ENCODE results near the gene KLF13.
A peak's percentile ranks its signal among the peaks of the same experiment; 100 is the strongest.

KLF13 gene

DNA sequence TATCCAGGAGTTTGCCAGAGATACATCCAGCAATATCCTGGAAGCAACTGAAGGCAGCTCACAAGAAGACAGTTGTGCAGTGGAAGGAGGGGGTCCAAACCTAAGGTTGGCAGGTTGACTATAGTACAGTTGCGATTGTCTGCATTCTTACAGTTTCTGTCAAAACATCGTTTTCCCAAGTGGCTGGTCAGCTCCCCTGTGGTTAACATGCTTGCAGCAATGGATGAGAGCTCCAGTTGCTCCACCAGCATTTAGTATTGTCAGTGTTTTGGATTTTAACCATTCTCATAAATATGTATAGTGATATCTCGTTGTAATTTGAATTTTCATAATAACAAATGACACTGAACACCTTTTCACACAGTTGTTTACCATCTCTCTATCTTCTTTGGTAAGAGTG is 31.5 kb downstream of the KLF13 start:
- ChIA-PET CTCF (interaction anchor here (0.9 to 4.1 kb wide), 6 partner anchors 8 to 77 kb away, joined by 3 to 27 read pairs (median 4); partner anchors contain the start of gene KLF13), POLR2A (interaction anchor here (2.2 kb wide), 1 partner anchor 32 kb away, joined by 10 read pairs; the partner anchor contains the start of gene KLF13)
- no peak overlapping the region for H3K4me3 ChIP-seq (ENCODE audit: control insufficient read depth in 1 of 7, extremely low read depth in 1 of 7, insufficient read depth in 4 of 7, low read depth in 2 of 7, low read length in 6 of 7)
- H3K27me3 ChIP-seq (replicated peaks in 2 of 5; ENCODE audit: control insufficient read depth in 4 of 5, insufficient read depth in 5 of 5, low read length in 4 of 5) = no peaks in the 10 kb centered on the region
- no peaks in the 10 kb centered on the region for H3K9me3 ChIP-seq (ENCODE audit: control extremely low read depth in 1 of 5, control insufficient read depth in 4 of 5, insufficient read depth in 2 of 5, low read depth in 1 of 5, low read length in 4 of 5)
- no peak for DNase-seq
- peaks cover 42 to 96% (median 83%) of the 10 kb centered on the region in 4 experiments for H3K4me1 ChIP-seq (ENCODE audit: control extremely low read depth in 1 of 4, control insufficient read depth in 4 of 4, insufficient read depth in 4 of 4, low read length in 3 of 4)
- H3K27ac ChIP-seq (ENCODE audit: insufficient read depth in 1 of 2, low read depth in 1 of 2, low read length in 2 of 2, poor library complexity in 1 of 2, severe bottlenecking in 2 of 2) = no peak overlapping the region
- peaks cover 0 to 21% (median 1%) of the 10 kb centered on the region in 4 experiments for H3K36me3 ChIP-seq (ENCODE audit: control insufficient read depth in 4 of 4, insufficient read depth in 4 of 4, low read length in 3 of 4)
- 71% methylated on average over 1 of the region's 3 CpGs for WGBS (ENCODE audit: insufficient coverage)

DNA sequence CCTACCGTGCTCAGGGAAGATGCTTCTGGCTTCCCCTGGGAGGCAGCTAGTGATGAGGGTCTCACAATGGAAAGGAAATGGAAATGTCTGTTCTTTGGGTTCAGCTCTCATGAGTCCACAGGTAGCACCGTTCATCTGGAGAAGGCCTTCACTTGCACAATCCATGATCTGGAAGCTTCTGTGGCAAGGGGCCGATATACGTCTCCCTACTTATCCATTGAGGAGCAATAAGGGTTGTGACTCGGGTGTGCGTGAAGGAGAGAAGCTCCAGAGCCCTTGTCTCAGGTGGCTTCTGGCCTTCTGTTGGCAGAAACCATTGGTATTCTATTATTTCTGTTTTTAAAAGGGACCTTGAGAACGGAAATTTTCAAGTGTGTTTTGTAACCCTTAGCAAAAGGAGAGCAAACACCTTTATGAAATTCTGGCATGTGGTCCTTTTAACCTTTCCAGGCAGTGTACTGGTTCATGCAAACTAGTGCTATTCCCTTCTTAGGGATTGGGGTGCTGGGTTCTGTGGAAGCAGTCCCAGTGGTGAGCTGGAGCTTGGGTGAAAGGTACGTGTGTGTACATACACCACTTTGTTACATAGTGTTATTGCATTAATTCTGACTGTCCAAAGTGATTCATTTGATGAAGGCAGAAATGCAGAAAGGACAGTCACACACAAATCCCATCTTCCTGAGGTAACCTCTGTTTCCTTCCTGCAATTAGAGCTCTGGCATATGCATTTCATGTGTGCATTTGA is 32.5 kb downstream of the KLF13 start:
- H3K27me3 ChIP-seq (replicated peaks in 2 of 5; ENCODE audit: control insufficient read depth in 4 of 5, insufficient read depth in 5 of 5, low read length in 4 of 5) = no peaks in the 10 kb centered on the region
- H3K4me1 ChIP-seq (ENCODE audit: control extremely low read depth in 1 of 4, control insufficient read depth in 4 of 4, insufficient read depth in 4 of 4, low read length in 3 of 4) = peaks cover 48 to 92% (median 78%) of the 10 kb centered on the region in 4 experiments
- DNase-seq = no peak
- CTCF ChIA-PET = interaction anchor here (0.6 to 1.7 kb wide), 6 partner anchors 10 to 144 kb away, joined by 3 to 4 read pairs (median 3); no protein-coding TSS in a partner anchor
- peaks cover 0 to 21% (median 1%) of the 10 kb centered on the region in 4 experiments for H3K36me3 ChIP-seq (ENCODE audit: control insufficient read depth in 4 of 4, insufficient read depth in 4 of 4, low read length in 3 of 4)
- POLR2A ChIA-PET = interaction anchor here (0.7 to 1.3 kb wide), 3 partner anchors 14 to 85 kb away, joined by 3 to 5 read pairs (median 3); no protein-coding TSS in a partner anchor
- no peaks in the 10 kb centered on the region for H3K9me3 ChIP-seq (ENCODE audit: control extremely low read depth in 1 of 5, control insufficient read depth in 4 of 5, insufficient read depth in 2 of 5, low read depth in 1 of 5, low read length in 4 of 5)
- H3K27ac ChIP-seq (ENCODE audit: insufficient read depth in 1 of 2, low read depth in 1 of 2, low read length in 2 of 2, poor library complexity in 1 of 2, severe bottlenecking in 2 of 2) = no peak overlapping the region
- no peak overlapping the region for H3K4me3 ChIP-seq (ENCODE audit: control insufficient read depth in 1 of 7, extremely low read depth in 1 of 7, insufficient read depth in 4 of 7, low read depth in 2 of 7, low read length in 6 of 7)
- 98% methylated on average over 6 of the region's 8 CpGs for WGBS (ENCODE audit: insufficient coverage)

DNA sequence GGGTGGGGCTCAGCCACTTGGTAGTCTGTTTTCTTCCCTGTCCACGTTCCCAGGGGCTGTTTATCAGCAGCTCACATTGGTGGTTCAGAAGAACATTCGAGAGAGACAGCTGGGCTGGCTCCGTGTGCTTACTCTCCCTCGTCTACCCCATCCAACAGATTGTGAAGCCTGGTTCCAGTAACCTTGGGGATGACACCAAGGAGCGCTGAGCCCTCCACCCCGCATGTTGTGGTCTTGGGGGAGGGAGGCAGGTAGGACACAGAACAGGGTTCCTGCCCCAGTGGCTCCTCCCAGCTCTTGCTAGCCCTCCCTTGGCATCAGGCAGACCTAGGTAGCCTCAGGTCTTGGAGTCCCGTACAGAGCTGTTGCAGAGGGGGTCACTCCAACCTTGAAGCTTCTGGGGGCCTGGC is 33.1 kb downstream of the KLF13 start:
- Histone ChIP-seq H3K9me3 (ENCODE audit: control extremely low read depth in 1 of 5, control insufficient read depth in 4 of 5, insufficient read depth in 2 of 5, low read depth in 1 of 5, low read length in 4 of 5) (no peaks in the 10 kb centered on the region), H3K4me3 (ENCODE audit: control insufficient read depth in 1 of 7, extremely low read depth in 1 of 7, insufficient read depth in 4 of 7, low read depth in 2 of 7, low read length in 6 of 7) (no peak overlapping the region), H3K27me3 (replicated peaks in 2 of 5; ENCODE audit: control insufficient read depth in 4 of 5, insufficient read depth in 5 of 5, low read length in 4 of 5) (no peaks in the 10 kb centered on the region), H3K4me1 (ENCODE audit: control extremely low read depth in 1 of 4, control insufficient read depth in 4 of 4, insufficient read depth in 4 of 4, low read length in 3 of 4) (peaks cover 51 to 94% (median 81%) of the 10 kb centered on the region in 4 experiments), H3K27ac (ENCODE audit: insufficient read depth in 1 of 2, low read depth in 1 of 2, low read length in 2 of 2, poor library complexity in 1 of 2, severe bottlenecking in 2 of 2) (no peak overlapping the region), H3K36me3 (ENCODE audit: control insufficient read depth in 4 of 4, insufficient read depth in 4 of 4, low read length in 3 of 4) (peaks cover 0 to 18% (median 1%) of the 10 kb centered on the region in 4 experiments)
- DNase-seq = no peak
- ChIA-PET CTCF (interaction anchor here (0.6 to 1.7 kb wide), 5 partner anchors 17 to 145 kb away, joined by 3 to 4 read pairs (median 3); no protein-coding TSS in a partner anchor), POLR2A (interaction anchor here (0.7 to 1.3 kb wide), 4 partner anchors 13 to 84 kb away, joined by 3 to 5 read pairs (median 4); partner anchors contain the start of gene KLF13)
- 66% methylated on average over 6 of the region's 7 CpGs for WGBS (ENCODE audit: insufficient coverage)

DNA sequence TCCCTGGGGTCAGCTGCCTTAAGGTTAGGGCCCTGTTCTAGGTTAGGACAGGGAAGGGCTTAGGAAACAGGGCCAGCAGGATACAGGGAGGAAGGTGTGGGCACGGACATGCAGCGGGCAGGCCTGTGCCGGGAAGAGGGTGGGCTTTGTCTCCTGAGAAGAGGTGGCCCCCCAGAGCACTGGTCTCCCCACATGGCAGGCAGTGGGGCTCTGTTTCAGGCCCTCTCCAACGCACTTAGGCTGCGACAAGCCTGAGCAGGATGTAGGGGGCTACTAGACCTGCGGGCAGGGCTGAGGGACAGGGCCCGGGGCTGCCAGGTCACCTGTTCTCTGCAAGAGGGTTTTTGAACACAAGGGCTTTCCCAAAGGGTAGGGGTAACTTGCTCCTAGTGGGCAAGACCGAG is 33.5 kb downstream of the KLF13 start:
- ChIA-PET CTCF (interaction anchor here (0.6 to 7.8 kb wide), 5 partner anchors 17 to 145 kb away, joined by 3 to 62 read pairs (median 3); no protein-coding TSS in a partner anchor), POLR2A (interaction anchor here (0.7 to 1.3 kb wide), 4 partner anchors 13 to 84 kb away, joined by 3 to 5 read pairs (median 4); partner anchors contain the start of gene KLF13)
- WGBS (ENCODE audit: insufficient coverage) = 92% methylated on average over 8 of the region's 8 CpGs
- Histone ChIP-seq H3K9me3 (ENCODE audit: control extremely low read depth in 1 of 5, control insufficient read depth in 4 of 5, insufficient read depth in 2 of 5, low read depth in 1 of 5, low read length in 4 of 5) (no peaks in the 10 kb centered on the region), H3K36me3 (ENCODE audit: control insufficient read depth in 4 of 4, insufficient read depth in 4 of 4, low read length in 3 of 4) (peaks cover 0 to 13% (median 0%) of the 10 kb centered on the region in 4 experiments), H3K27me3 (replicated peaks in 2 of 5; ENCODE audit: control insufficient read depth in 4 of 5, insufficient read depth in 5 of 5, low read length in 4 of 5) (no peaks in the 10 kb centered on the region), H3K4me1 (ENCODE audit: control extremely low read depth in 1 of 4, control insufficient read depth in 4 of 4, insufficient read depth in 4 of 4, low read length in 3 of 4) (peaks cover 56 to 94% (median 82%) of the 10 kb centered on the region in 4 experiments), H3K27ac (ENCODE audit: insufficient read depth in 1 of 2, low read depth in 1 of 2, low read length in 2 of 2, poor library complexity in 1 of 2, severe bottlenecking in 2 of 2) (no peak overlapping the region), H3K4me3 (ENCODE audit: control insufficient read depth in 1 of 7, extremely low read depth in 1 of 7, insufficient read depth in 4 of 7, low read depth in 2 of 7, low read length in 6 of 7) (no peak overlapping the region)
- no peak for DNase-seq

DNA sequence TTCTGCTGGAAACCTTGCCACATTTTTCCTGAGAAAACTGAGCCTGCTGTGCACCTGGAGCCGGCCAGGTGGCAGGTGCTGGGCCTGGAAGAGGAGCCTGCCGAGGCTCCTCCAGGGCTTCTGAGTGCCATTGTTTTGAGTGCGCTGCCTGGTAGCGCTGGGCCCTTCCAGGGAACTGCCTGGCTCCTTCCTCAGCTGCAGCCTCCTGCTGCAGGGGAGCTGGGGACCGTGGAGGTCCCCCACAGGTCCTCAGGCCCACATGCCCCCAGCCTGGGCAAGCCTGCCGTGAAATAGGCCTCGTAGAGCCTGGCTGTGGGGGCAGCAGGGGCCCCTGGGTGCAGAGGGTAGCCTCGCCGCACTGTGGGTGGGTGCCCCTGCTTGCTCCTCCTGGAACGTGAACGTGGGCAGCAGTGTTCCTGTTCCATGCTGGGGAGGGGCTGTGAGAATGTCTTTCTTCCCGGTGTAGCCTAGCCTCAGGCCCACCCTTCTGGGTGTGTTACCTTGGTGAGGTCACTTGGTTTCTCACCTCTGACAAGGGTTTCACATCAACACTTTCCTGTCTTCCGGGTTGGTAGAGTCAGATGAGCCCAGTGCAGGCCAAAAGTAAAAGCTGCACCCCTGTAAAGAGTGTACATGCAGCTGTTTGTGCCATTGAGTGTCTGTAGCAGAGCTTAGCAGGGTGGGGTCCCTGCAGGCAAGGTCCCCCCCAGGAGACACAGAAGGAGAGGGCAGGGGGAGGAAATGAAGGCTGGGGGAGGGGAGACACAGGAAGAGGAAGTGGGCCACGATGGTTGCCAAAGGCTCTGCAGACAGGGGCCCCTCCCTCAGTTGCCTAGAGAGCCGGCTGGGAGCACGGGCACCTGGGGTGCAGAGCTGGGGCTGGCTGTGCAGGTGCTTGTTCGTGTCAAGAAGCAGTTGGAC is 34.5 kb downstream of the KLF13 start:
- Histone ChIP-seq H3K4me3 (ENCODE audit: control insufficient read depth in 1 of 7, extremely low read depth in 1 of 7, insufficient read depth in 4 of 7, low read depth in 2 of 7, low read length in 6 of 7) (peak overlapping the region in 5 of 7 experiments; percentile 1 to 45 (median 21)), H3K4me1 (ENCODE audit: control extremely low read depth in 1 of 4, control insufficient read depth in 4 of 4, insufficient read depth in 4 of 4, low read length in 3 of 4) (peaks cover 55 to 95% (median 83%) of the 10 kb centered on the region in 4 experiments)

DNA sequence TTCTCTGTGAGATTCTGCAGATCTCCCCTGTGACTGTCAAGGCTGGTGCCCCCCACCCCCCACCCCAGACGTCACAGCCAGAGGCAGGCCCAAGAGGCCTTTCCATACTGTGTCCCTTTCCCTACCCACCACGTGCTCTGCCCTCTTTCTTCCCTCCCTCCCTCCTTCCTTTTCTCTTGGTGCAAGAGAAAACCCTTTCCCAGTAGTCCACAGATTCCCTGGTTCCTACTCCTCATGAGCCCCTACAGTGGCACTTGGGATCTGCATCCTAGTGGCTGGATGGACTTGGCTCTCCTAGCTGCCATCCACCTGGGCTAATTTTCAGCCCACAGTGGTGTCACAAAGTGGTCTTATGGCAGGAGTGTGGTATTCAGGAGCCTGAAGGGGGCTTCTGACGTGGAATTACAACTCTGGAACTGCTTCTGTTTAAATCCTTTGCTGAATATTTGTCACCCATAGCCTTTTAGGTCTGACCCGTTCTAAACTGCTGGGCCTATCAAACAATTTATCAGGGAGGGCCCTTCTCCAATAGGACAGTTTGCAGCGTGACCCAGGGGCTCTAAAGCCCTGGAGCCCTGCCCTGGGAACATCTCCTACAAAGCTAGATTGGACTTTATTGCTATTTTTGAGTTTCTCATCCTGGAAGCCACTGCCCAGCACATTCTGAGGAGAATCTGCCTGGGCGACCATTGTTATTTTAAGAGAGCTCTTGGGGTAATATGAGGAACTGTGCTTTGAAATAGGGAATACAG is 35.3 kb downstream of the KLF13 start:
- ChIA-PET CTCF (interaction anchor here (0.9 to 7.8 kb wide), 4 partner anchors 8 to 126 kb away, joined by 3 to 62 read pairs (median 3); no protein-coding TSS in a partner anchor), POLR2A (interaction anchor here (1.0 kb wide), 1 partner anchor 36 kb away, joined by 6 read pairs; the partner anchor contains the start of gene KLF13)
- peaks cover 50 to 95% (median 83%) of the 10 kb centered on the region in 4 experiments for H3K4me1 ChIP-seq (ENCODE audit: control extremely low read depth in 1 of 4, control insufficient read depth in 4 of 4, insufficient read depth in 4 of 4, low read length in 3 of 4)
- H3K27ac ChIP-seq (ENCODE audit: insufficient read depth in 1 of 2, low read depth in 1 of 2, low read length in 2 of 2, poor library complexity in 1 of 2, severe bottlenecking in 2 of 2) = peak overlapping the region; percentile 9 to 43
- peaks cover 0 to 10% (median 0%) of the 10 kb centered on the region in 4 experiments for H3K36me3 ChIP-seq (ENCODE audit: control insufficient read depth in 4 of 4, insufficient read depth in 4 of 4, low read length in 3 of 4)
- peak overlapping the region in 4 of 7 experiments; percentile 1 to 45 (median 24) for H3K4me3 ChIP-seq (ENCODE audit: control insufficient read depth in 1 of 7, extremely low read depth in 1 of 7, insufficient read depth in 4 of 7, low read depth in 2 of 7, low read length in 6 of 7)
- DNase-seq = no peak
- H3K27me3 ChIP-seq (replicated peaks in 2 of 5; ENCODE audit: control insufficient read depth in 4 of 5, insufficient read depth in 5 of 5, low read length in 4 of 5) = no peaks in the 10 kb centered on the region
- H3K9me3 ChIP-seq (ENCODE audit: control extremely low read depth in 1 of 5, control insufficient read depth in 4 of 5, insufficient read depth in 2 of 5, low read depth in 1 of 5, low read length in 4 of 5) = no peaks in the 10 kb centered on the region
- WGBS (ENCODE audit: insufficient coverage) = 72% methylated on average over 5 of the region's 6 CpGs

More for the DNA sequence above, 34.5 kb downstream of the KLF13 start:
- no peaks in the 10 kb centered on the region for H3K27me3 ChIP-seq (replicated peaks in 2 of 5; ENCODE audit: control insufficient read depth in 4 of 5, insufficient read depth in 5 of 5, low read length in 4 of 5)
- ChIA-PET POLR2A (interaction anchor here (1.0 to 1.1 kb wide), 2 partner anchors 35 kb away, joined by 4 to 6 read pairs; partner anchors contain the start of gene KLF13), CTCF (interaction anchor here (0.9 to 7.8 kb wide), 6 partner anchors 7 to 146 kb away, joined by 3 to 62 read pairs (median 3); no protein-coding TSS in a partner anchor)
- H3K36me3 ChIP-seq (ENCODE audit: control insufficient read depth in 4 of 4, insufficient read depth in 4 of 4, low read length in 3 of 4) = peaks cover 0 to 10% (median 0%) of the 10 kb centered on the region in 4 experiments
- no peaks in the 10 kb centered on the region for H3K9me3 ChIP-seq (ENCODE audit: control extremely low read depth in 1 of 5, control insufficient read depth in 4 of 5, insufficient read depth in 2 of 5, low read depth in 1 of 5, low read length in 4 of 5)
- H3K27ac ChIP-seq (ENCODE audit: insufficient read depth in 1 of 2, low read depth in 1 of 2, low read length in 2 of 2, poor library complexity in 1 of 2, severe bottlenecking in 2 of 2) = peak overlapping the region; percentile 9 to 62
- DNase-seq = peak; percentile 36 to 79 (median 70)
- WGBS (ENCODE audit: insufficient coverage) = 70% methylated on average over 8 of the region's 17 CpGs
